ENCODE data around the gene CCM2. TPM values are rescaled to one million over a fixed set of nuclear protein-coding genes. Genes with fewer than 3 reads are reported as not detected.

Gene CCM2
- total and polyA plus RNA-seq, 12 donors, result 36.1 to 84.5 (median 50.7) TPM

Small RNAs within 50 kb of the gene (small RNA-seq; reads per million reads assigned to genes)
- 7.3 to 14.4 reads per million in 2 donors for gene SNORA5A
- 0 reads per million in 2 donors for gene SNORA5B
- 33.4 to 59.9 reads per million in 2 donors for gene SNORA5C

Other genes starting within 250 kb of the CCM2 start
- gene PPIA, start 203.5 kb upstream of the CCM2 start, total RNA-seq, result 1,000 to 10,000 TPM in 5 of 9 donors, 100 to 1,000 TPM in 4; 589 to 2,403 (median 1,205) TPM
- gene PPIA, start 203.5 kb upstream of the CCM2 start, polyA plus RNA-seq, result 1,000 to 10,000 TPM; 1,388 to 3,672 (median 3,342) TPM
- 100 to 1,000 TPM in 7 of 9 donors, 10 to 100 TPM in 2; 62.7 to 158 (median 121) TPM for gene H2AZ2, start 152.1 kb upstream of the CCM2 start, total RNA-seq
- gene H2AZ2, start 152.1 kb upstream of the CCM2 start, polyA plus RNA-seq, result 100 to 1,000 TPM in 1 of 3 donors, 10 to 100 TPM in 2; 69.0 to 102 (median 77.7) TPM
- gene PURB, start 114.7 kb upstream of the CCM2 start, total RNA-seq, result 10 to 100 TPM in 7 of 9 donors, 1 to 10 TPM in 2; 9.5 to 23.3 (median 17.1) TPM
- 10 to 100 TPM in 1 of 3 donors, 1 to 10 TPM in 2; 4.6 to 16.4 (median 7.5) TPM for gene PURB, start 114.7 kb upstream of the CCM2 start, polyA plus RNA-seq
- 1 to 10 TPM in 7 of 9 donors, under 1 TPM in 2; 0.06 to 8.1 (median 3.6) TPM for gene MYO1G, start 21.2 kb upstream of the CCM2 start, total RNA-seq
- 10 to 100 TPM in 1 of 3 donors, 1 to 10 TPM in 2; 1.0 to 12.8 (median 4.0) TPM for gene MYO1G, start 21.2 kb upstream of the CCM2 start, polyA plus RNA-seq
- gene NACAD, start 88.8 kb downstream of the CCM2 start, total RNA-seq, result 1 to 10 TPM in 8 of 9 donors, under 1 TPM in 1; 0.93 to 8.4 (median 1.7) TPM
- 10 to 100 TPM in 1 of 3 donors, 1 to 10 TPM in 2; 2.3 to 12.1 (median 3.8) TPM for gene NACAD, start 88.8 kb downstream of the CCM2 start, polyA plus RNA-seq
- gene TBRG4, start 111.5 kb downstream of the CCM2 start, total RNA-seq, result 10 to 100 TPM; 41.4 to 78.3 (median 57.6) TPM
- 10 to 100 TPM; 49.1 to 85.8 (median 58.4) TPM for gene TBRG4, start 111.5 kb downstream of the CCM2 start, polyA plus RNA-seq
- gene RAMP3, start 157.6 kb downstream of the CCM2 start, total RNA-seq, result 100 to 1,000 TPM in 1 of 9 donors, 10 to 100 TPM in 7, 1 to 10 TPM in 1; 5.6 to 134 (median 43.8) TPM
- 10 to 100 TPM; 13.1 to 57.7 (median 33.2) TPM for gene RAMP3, start 157.6 kb downstream of the CCM2 start, polyA plus RNA-seq